PC-9 (cell line): Measurements from ENCODE around the gene CKB.
"Not testable (repeated sequence)": the region's sequence is repeated elsewhere in the genome, so short reads cannot be mapped to it uniquely, and the experiment has no call there.

Experiments
- CTCF ChIP-seq: fragments of 200-600 bp; sonication (generic); conservative IDR thresholded peaks from 2 replicates; pipeline ENCODE4 v1.6.1; 2017; ENCODE audit warnings: mixed run types, antibody characterized with exemption, mild to moderate bottlenecking, moderate library complexity
- EZH2 ChIP-seq: fragments of 200-600 bp; sonication (generic); IDR thresholded peaks from 2 replicates; pipeline ENCODE4 v1.8.0; 2017; ENCODE audit warnings: antibody characterized with exemption, low read depth

GRCh38 chr14:103512180-103512579, 10.4 kb downstream of the CKB start:
- not testable (repeated sequence) for TF ChIP-seq CTCF, EZH2
